Muscle of arm (tissue), 14 donors: ENCODE data around the gene NBR1. TPM values are rescaled to one million over a fixed set of nuclear protein-coding genes. Genes with fewer than 3 reads are reported as not detected.
"Not testable (repeated sequence)": the region's sequence is repeated elsewhere in the genome, so short reads cannot be mapped to it uniquely, and the experiment has no call there.

ENCODE experiments used
- DNase-seq: peaks from one replicate; pipeline ENCODE4 v3.0.0-alpha.2; 2013
- long read RNA-seq, 11 donors: transcript quantifications; one replicate each; lab custom pipeline, GENCODE V29; 2026
- polyA plus RNA-seq, 12 donors: library from polyadenylated mRNA; unstranded; fragments of 120-200 nt; gene quantifications; one replicate each; pipeline ENCODE4 v1.2.1, GENCODE V29; 2013; ENCODE audit not compliant: insufficient read length in 12 of 12

NBR1 gene, protein sequence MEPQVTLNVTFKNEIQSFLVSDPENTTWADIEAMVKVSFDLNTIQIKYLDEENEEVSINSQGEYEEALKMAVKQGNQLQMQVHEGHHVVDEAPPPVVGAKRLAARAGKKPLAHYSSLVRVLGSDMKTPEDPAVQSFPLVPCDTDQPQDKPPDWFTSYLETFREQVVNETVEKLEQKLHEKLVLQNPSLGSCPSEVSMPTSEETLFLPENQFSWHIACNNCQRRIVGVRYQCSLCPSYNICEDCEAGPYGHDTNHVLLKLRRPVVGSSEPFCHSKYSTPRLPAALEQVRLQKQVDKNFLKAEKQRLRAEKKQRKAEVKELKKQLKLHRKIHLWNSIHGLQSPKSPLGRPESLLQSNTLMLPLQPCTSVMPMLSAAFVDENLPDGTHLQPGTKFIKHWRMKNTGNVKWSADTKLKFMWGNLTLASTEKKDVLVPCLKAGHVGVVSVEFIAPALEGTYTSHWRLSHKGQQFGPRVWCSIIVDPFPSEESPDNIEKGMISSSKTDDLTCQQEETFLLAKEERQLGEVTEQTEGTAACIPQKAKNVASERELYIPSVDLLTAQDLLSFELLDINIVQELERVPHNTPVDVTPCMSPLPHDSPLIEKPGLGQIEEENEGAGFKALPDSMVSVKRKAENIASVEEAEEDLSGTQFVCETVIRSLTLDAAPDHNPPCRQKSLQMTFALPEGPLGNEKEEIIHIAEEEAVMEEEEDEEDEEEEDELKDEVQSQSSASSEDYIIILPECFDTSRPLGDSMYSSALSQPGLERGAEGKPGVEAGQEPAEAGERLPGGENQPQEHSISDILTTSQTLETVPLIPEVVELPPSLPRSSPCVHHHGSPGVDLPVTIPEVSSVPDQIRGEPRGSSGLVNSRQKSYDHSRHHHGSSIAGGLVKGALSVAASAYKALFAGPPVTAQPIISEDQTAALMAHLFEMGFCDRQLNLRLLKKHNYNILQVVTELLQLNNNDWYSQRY
- polyA plus RNA-seq, result 10 to 100 TPM in 11 of 12 donors, not detected in 1; 55.6 to 88.0 (median 68.2) TPM
- long read RNA-seq, donor 1, partial matches to known transcripts, result 31 of 47 reads
- long read RNA-seq, donor 1, other reads (novel, unspliced or antisense), result 16 of 47 reads
- long read RNA-seq, donor 2, result 0 reads
- long read RNA-seq, donor 3, result 0 reads
- long read RNA-seq, donor 4, partial matches to known transcripts, result 5 of 5 reads
- long read RNA-seq, donor 4, other reads (novel, unspliced or antisense), result 0 of 5 reads
- long read RNA-seq, donor 5, partial matches to known transcripts, result 14 of 14 reads
- long read RNA-seq, donor 5, other reads (novel, unspliced or antisense), result 0 of 14 reads
- long read RNA-seq, donor 6, result 0 reads
- long read RNA-seq, donor 7, partial matches to known transcripts, result 0 of 1 reads
- long read RNA-seq, donor 7, other reads (novel, unspliced or antisense), result 0 of 1 reads
- long read RNA-seq, donor 8, partial matches to known transcripts, result 8 of 8 reads
- long read RNA-seq, donor 8, other reads (novel, unspliced or antisense), result 0 of 8 reads
- long read RNA-seq, donor 9, partial matches to known transcripts, result 6 of 6 reads
- long read RNA-seq, donor 9, other reads (novel, unspliced or antisense), result 0 of 6 reads
- long read RNA-seq, donor 10, partial matches to known transcripts, result 7 of 16 reads
- long read RNA-seq, donor 10, other reads (novel, unspliced or antisense), result 9 of 16 reads
- long read RNA-seq, donor 11, partial matches to known transcripts, result 0 of 1 reads
- long read RNA-seq, donor 11, other reads (novel, unspliced or antisense), result 0 of 1 reads

- peak; percentile 99 for DNase-seq
These were observed at the start of gene NBR1 for GRCh38 chr17:43170766-43171585. NBR1 (plus strand) TSS chr17:43171214; CDS start chr17:43175800, 4,586 bp downstream.

GRCh38 chr17:43125133-43125966, 45.7 kb upstream of the NBR1 start, which contains the start of gene BRCA1:
BRCA1 (minus strand) TSS chr17:43125364; CDS start chr17:43124096, 1,268 bp downstream.
- DNase-seq, result peak; percentile 96

- no peak for DNase-seq
These were observed 44.8 kb upstream of the NBR1 start for GRCh38 chr17:43125967-43126910.

- DNase-seq, result no peak
These were observed 44.1 kb upstream of the NBR1 start for GRCh38 chr17:43126911-43127290.

GRCh38 chr17:43127333-43127876, 43.6 kb upstream of the NBR1 start:
- DNase-seq, result not testable (repeated sequence)

- DNase-seq, result no peak
These were observed 41.4 kb upstream of the NBR1 start for GRCh38 chr17:43129671-43130010.

- no peak for DNase-seq
These were observed 38.9 kb upstream of the NBR1 start for GRCh38 chr17:43132117-43132516.

DNA sequence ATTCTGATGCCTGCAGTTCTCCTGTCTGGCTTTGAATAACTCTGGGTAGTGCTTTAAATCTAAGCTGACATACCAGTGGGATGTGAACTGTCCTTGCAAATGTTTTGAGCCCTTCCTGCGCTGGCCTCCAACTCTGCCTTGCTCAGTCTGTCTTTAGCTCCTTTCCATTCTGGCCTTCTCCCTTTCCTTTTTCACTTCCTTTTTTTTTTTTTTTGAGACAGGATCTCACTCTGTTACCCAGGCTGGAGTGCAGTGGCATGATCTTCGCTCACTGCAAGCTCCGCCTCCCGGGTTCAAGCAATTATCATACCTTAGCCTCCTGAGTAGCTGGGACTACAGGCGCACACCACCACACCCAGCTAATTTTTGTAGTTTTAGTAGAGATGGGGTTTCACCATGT, 37.6 kb upstream of the NBR1 start:
- DNase-seq, result not testable (repeated sequence)

DNA sequence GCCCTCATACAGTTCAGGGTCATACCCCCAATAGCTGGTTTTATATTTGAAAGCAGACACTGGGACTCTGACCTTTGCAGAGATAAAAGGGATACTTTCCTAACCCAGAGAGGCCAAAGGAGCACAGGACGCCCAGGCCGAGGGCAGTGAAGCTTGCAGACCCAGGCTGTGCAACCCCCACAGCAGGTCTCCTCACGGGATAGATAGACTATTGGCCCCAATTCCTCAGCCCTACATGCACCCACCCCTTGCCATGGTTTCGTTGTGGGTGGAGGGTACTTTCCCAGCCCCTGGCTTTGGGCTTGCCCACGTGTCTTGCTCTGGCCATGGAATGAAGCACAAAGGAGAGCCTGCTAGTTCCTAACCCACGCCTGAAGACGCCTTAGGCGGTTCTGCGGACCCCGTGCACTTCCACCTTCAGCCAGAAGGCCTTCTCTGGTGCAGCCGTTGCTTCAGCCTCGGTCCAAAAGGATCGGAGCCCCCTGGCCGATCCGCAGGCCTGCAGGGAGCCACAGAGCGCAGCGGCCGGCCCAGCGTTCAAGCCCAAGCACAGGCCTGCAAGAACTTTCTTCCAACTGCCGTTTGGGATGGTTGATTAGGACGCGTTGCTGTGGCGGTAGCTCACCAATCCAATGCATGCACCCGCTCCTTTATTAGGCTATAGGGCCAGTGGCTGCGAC, 36.1 kb upstream of the NBR1 start:
- no peak for DNase-seq

DNA sequence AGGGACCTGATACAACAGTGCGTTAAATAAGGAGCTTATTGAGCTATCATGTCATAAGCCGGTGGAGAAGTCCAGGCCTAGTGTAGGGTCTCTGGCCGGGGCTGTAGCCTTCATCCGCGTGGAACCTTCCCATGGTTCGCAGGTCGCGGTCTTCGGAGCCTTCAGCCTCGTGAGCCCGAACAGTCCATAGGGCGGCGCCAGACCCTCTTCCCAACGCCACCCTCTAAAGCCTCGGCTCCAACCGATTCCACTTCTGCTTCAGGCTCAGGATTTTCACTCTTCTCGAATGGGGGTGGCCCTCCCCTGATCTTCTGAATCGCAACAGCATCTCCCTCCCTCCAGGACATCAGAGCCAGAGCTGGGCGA, 35.6 kb upstream of the NBR1 start:
- DNase-seq, result no peak

- DNase-seq, result not testable (repeated sequence)
These were observed 34.4 kb upstream of the NBR1 start for GRCh38 chr17:43136574-43136973.

- not testable (repeated sequence) for DNase-seq
These were observed 32.5 kb upstream of the NBR1 start for GRCh38 chr17:43138531-43138930.

GRCh38 chr17:43140396-43141332, 30.4 kb upstream of the NBR1 start:
- no peak for DNase-seq

GRCh38 chr17:43142153-43142552, 28.9 kb upstream of the NBR1 start:
- DNase-seq, result no peak

- no peak for DNase-seq
These were observed 27.8 kb upstream of the NBR1 start for GRCh38 chr17:43143201-43143600.

DNA sequence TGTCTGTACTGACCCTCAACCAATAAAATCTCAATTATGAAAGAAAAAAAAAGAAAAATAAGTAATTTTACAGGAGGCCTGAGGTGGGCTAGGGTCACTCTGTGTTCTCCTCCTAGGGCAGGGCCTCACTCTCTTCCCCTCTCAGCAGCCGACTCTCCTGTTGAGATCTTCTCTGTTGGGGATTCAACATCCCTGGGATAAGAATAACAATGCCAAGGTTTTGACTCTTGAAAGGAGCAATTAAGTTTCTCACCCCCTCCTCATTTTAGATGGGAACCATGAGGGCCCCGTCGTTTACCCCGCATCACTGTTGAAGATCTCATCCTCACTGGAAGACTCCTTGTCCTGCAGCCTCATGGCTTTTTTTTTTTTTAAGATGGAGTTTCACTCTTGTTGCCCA, 24.4 kb upstream of the NBR1 start:
- no peak for DNase-seq
